ENCODE measurements around the gene CFAP141. TPM values are rescaled to one million over a fixed set of nuclear protein-coding genes. Genes with fewer than 3 reads are reported as not detected.

CFAP141 gene
- total and polyA plus RNA-seq, 2 experiments from 2014 or later, result not detected

GRCh38 chr1:154218545-154218944 is 12.4 kb upstream of the CFAP141 start:
- no peak overlapping the region for H2AFZ ChIP-seq
- TF ChIP-seq EZH2phosphoT487 (IDR thresholded peaks at IDR 0.05; ENCODE audit: insufficient read depth, low read depth), result no peak
- TF ChIP-seq EZH2 (IDR thresholded peaks at IDR 0.05; ENCODE audit: insufficient read depth, poor library complexity, severe bottlenecking), result no peak
- H3K79me2 ChIP-seq (ENCODE audit: insufficient read depth), result peaks cover 91% of the 10 kb centered on the region
- in situ Hi-C loops (cut with MboI), result no loop called here
- H3K36me3 ChIP-seq (ENCODE audit: low read depth), result peaks cover 26% of the 10 kb centered on the region
- H4K20me1 ChIP-seq (ENCODE audit: insufficient read depth), result peaks cover 18% of the 10 kb centered on the region; the same call in 1 of the 2 replicates
- no peaks in the 10 kb centered on the region for H3K9me2 ChIP-seq (ENCODE audit: insufficient read depth)
- peak overlapping the region; percentile 95 for H3K9ac ChIP-seq
- H3K4me2 ChIP-seq (ENCODE audit: unreplicated experiment), result peak overlapping the region; percentile 97
- no peaks in the 10 kb centered on the region for H3K27me3 ChIP-seq (replicated peaks; ENCODE audit: insufficient read depth)
- WGBS, 2 experiments (ENCODE audit: low coverage in 1 of 2, low lambda C conversion rate in 2 of 2, missing lambda C conversion rate in 2 of 2), result 89 to 94% methylated on average over 3 of the region's 3 CpGs
- H3K27ac ChIP-seq, result no peak overlapping the region
- H3F3A ChIP-seq (ENCODE audit: insufficient read depth), result peaks cover 31% of the 10 kb centered on the region
- peaks cover 30% of the 10 kb centered on the region for H3K4me1 ChIP-seq (ENCODE audit: insufficient read depth)
- peak overlapping the region; percentile 91 for H3K4me3 ChIP-seq
- DNase-seq, result no peak
- H3K9me3 ChIP-seq (ENCODE audit: low read depth), result no peaks in the 10 kb centered on the region

- Histone ChIP-seq H3K27me3 (replicated peaks; ENCODE audit: insufficient read depth) (no peaks in the 10 kb centered on the region), H3K27ac (peak overlapping the region; percentile 42), H3K4me1 (ENCODE audit: insufficient read depth) (peaks cover 9% of the 10 kb centered on the region), H3F3A (ENCODE audit: insufficient read depth) (peaks cover 23% of the 10 kb centered on the region), H3K9me2 (ENCODE audit: insufficient read depth) (no peaks in the 10 kb centered on the region), H3K4me2 (ENCODE audit: unreplicated experiment) (no peak overlapping the region), H2AFZ (no peak overlapping the region), H3K36me3 (ENCODE audit: low read depth) (peaks cover 53% of the 10 kb centered on the region), H4K20me1 (ENCODE audit: insufficient read depth) (peaks cover 12% of the 10 kb centered on the region; the same call in 1 of the 2 replicates), H3K9ac (0 out of 2 replicates have a peak overlapping the region, but pooled peaks have one; percentile 0), H3K4me3 (no peak overlapping the region), H3K79me2 (ENCODE audit: insufficient read depth) (peaks cover 51% of the 10 kb centered on the region), H3K9me3 (ENCODE audit: low read depth) (no peaks in the 10 kb centered on the region)
- WGBS, 2 experiments (ENCODE audit: low coverage in 1 of 2, low lambda C conversion rate in 2 of 2, missing lambda C conversion rate in 2 of 2), result 82 to 94% methylated on average over 1 of the region's 1 CpG
- peak; percentile 76 for DNase-seq
- no peak for TF ChIP-seq EZH2phosphoT487 (IDR thresholded peaks at IDR 0.05; ENCODE audit: insufficient read depth, low read depth)
- TF ChIP-seq EZH2 (IDR thresholded peaks at IDR 0.05; ENCODE audit: insufficient read depth, poor library complexity, severe bottlenecking), result no peak
- in situ Hi-C loops (cut with MboI), result no loop called here
Observed at GRCh38 chr1:154213274-154213673, 7.1 kb upstream of the CFAP141 start.

- Histone ChIP-seq H4K20me1 (ENCODE audit: insufficient read depth) (peaks cover 12% of the 10 kb centered on the region; the same call in 1 of the 2 replicates), H3K4me3 (no peak overlapping the region), H3K4me2 (ENCODE audit: unreplicated experiment) (no peak overlapping the region), H2AFZ (no peak overlapping the region), H3K9ac (no peak overlapping the region), H3K27me3 (replicated peaks; ENCODE audit: insufficient read depth) (no peaks in the 10 kb centered on the region), H3K4me1 (ENCODE audit: insufficient read depth) (peaks cover 8% of the 10 kb centered on the region; the same call in 1 of the 2 replicates), H3K27ac (no peak overlapping the region), H3K9me3 (ENCODE audit: low read depth) (no peaks in the 10 kb centered on the region), H3K9me2 (ENCODE audit: insufficient read depth) (no peaks in the 10 kb centered on the region), H3F3A (ENCODE audit: insufficient read depth) (peaks cover 24% of the 10 kb centered on the region), H3K79me2 (ENCODE audit: insufficient read depth) (peaks cover 39% of the 10 kb centered on the region), H3K36me3 (ENCODE audit: low read depth) (peaks cover 49% of the 10 kb centered on the region)
- no peak for TF ChIP-seq EZH2 (IDR thresholded peaks at IDR 0.05; ENCODE audit: insufficient read depth, poor library complexity, severe bottlenecking)
- no peak for TF ChIP-seq EZH2phosphoT487 (IDR thresholded peaks at IDR 0.05; ENCODE audit: insufficient read depth, low read depth)
- WGBS, 2 experiments (ENCODE audit: low coverage in 1 of 2, low lambda C conversion rate in 2 of 2, missing lambda C conversion rate in 2 of 2), result 98% methylated on average over 10 of the region's 10 CpGs
- no peak for DNase-seq
- in situ Hi-C loops (cut with MboI), result no loop called here
Observed at GRCh38 chr1:154212083-154212482, 6.0 kb upstream of the CFAP141 start.

GRCh38 chr1:154208677-154209388 is 2.7 kb upstream of the CFAP141 start:
- H3K27ac ChIP-seq, result no peak overlapping the region
- H3K4me3 ChIP-seq, result no peak overlapping the region
- H2AFZ ChIP-seq, result no peak overlapping the region
- no peak for DNase-seq
- H3K79me2 ChIP-seq (ENCODE audit: insufficient read depth), result peaks cover 10% of the 10 kb centered on the region
- H3F3A ChIP-seq (ENCODE audit: insufficient read depth), result peaks cover 18% of the 10 kb centered on the region
- no peaks in the 10 kb centered on the region for H3K9me2 ChIP-seq (ENCODE audit: insufficient read depth)
- in situ Hi-C loops (cut with MboI), result no loop called here
- no peaks in the 10 kb centered on the region for H3K27me3 ChIP-seq (replicated peaks; ENCODE audit: insufficient read depth)
- no peak overlapping the region for H3K4me2 ChIP-seq (ENCODE audit: unreplicated experiment)
- H4K20me1 ChIP-seq (ENCODE audit: insufficient read depth), result 0 out of 2 replicates have a peak, but pooled peaks cover 4% of the 10 kb centered on the region
- TF ChIP-seq EZH2phosphoT487 (IDR thresholded peaks at IDR 0.05; ENCODE audit: insufficient read depth, low read depth) (no peak), EZH2 (IDR thresholded peaks at IDR 0.05; ENCODE audit: insufficient read depth, poor library complexity, severe bottlenecking) (no peak)
- H3K9ac ChIP-seq, result no peak overlapping the region
- H3K36me3 ChIP-seq (ENCODE audit: low read depth), result peaks cover 53% of the 10 kb centered on the region
- no peaks in the 10 kb centered on the region for H3K9me3 ChIP-seq (ENCODE audit: low read depth)
- H3K4me1 ChIP-seq (ENCODE audit: insufficient read depth), result peaks cover 8% of the 10 kb centered on the region; the same call in 1 of the 2 replicates
- 95 to 98% methylated on average over 5 of the region's 5 CpGs for WGBS, 2 experiments (ENCODE audit: low coverage in 1 of 2, low lambda C conversion rate in 2 of 2, missing lambda C conversion rate in 2 of 2)
